Upper lobe of left lung (tissue), 6 donors: ENCODE results near the gene NIN. TPM values are rescaled to one million over a fixed set of nuclear protein-coding genes. Genes with fewer than 3 reads are reported as not detected.

Experiments
- ATAC-seq, 2 donors: fragments of 200-7000 bp; cut with Tn5 transposase; one replicate each; pipeline ENCODE4 v1.9.1; 2022; ENCODE audit warnings: mild to moderate bottlenecking in 2 of 2, moderate library complexity in 2 of 2; ENCODE audit not compliant: low FRiP score in 2 of 2
- DNase-seq, 2 donors: peaks; one replicate each; pipeline ENCODE4 v3.0.0-alpha.2; 2019 to 2020
- H3K27ac ChIP-seq, 4 donors: fragments of 200-600 bp; sonication (generic); one replicate each; pipeline ENCODE4 v1.5.1; 2016 to 2019
- H3K27me3 ChIP-seq, 4 donors: fragments of 200-600 bp; sonication (generic); one replicate each; pipeline ENCODE4 v1.5.1; 2017 to 2019
- H3K36me3 ChIP-seq, 4 donors: fragments of 200-600 bp; sonication (generic); one replicate each; pipeline ENCODE4 v1.5.1; 2016 to 2019
- H3K4me1 ChIP-seq, 4 donors: fragments of 200-600 bp; sonication (generic); one replicate each; pipeline ENCODE4 v1.5.1; 2018 to 2019
- H3K4me3 ChIP-seq, 4 donors: fragments of 200-600 bp; sonication (generic); one replicate each; pipeline ENCODE4 v1.5.1; 2017 to 2019; ENCODE audit warnings: mild to moderate bottlenecking in 2 of 4, moderate library complexity in 1 of 4
- H3K9me3 ChIP-seq, 4 donors: fragments of 200-600 bp; sonication (generic); one replicate each; pipeline ENCODE4 v1.5.1; 2018 to 2019
- CTCF ChIP-seq, 6 experiments: fragments of 450-650 bp in 4 of 6; fragments of 200-600 bp in 2 of 6; sonication (generic) in 2 of 6; IDR thresholded peaks; one replicate each; pipeline ENCODE4 v1.5.1; 2016 to 2019; ENCODE audit warnings: antibody characterized with exemption in 6 of 6
- EP300 ChIP-seq, 4 donors: sonication (generic); formaldehyde crosslinking; IDR thresholded peaks; one replicate each; pipeline ENCODE4 v1.5.1; 2017; ENCODE audit warnings: antibody characterized with exemption in 4 of 4, control low read depth in 2 of 4
- POLR2A ChIP-seq, 4 donors: fragments of 450-650 bp; IDR thresholded peaks; one replicate each; pipeline ENCODE4 v1.5.1; 2016 to 2017; ENCODE audit warnings: antibody characterized with exemption in 4 of 4, mild to moderate bottlenecking in 2 of 4
- POLR2AphosphoS5 ChIP-seq, 2 donors: sonication (generic); formaldehyde crosslinking; IDR thresholded peaks; one replicate each; pipeline ENCODE4 v1.5.1; 2017; ENCODE audit warnings: antibody characterized with exemption in 2 of 2
- WGBS, 2 donors: methylation state at CpG; one replicate each; pipeline ENCODE4 v1.1.5; 2017 to 2018; 5-methylcytosine and 5-hydroxymethylcytosine counted together
- total RNA-seq, 6 donors: library from RNA; depleted of rRNA in 4 of 6; stranded (reverse); fragments of >200 nt in 4 of 6; gene quantifications; one replicate each; pipeline versions ENCODE4 v1.1.0 to v1.2.1, GENCODE V29; 2016 to 2021
- donor health status: DM: no; HTN: no; CAD: no; lungs with moderate emphysema.
- donor health status: DM: no; HTN: yes; CAD: no; lungs with severe emphysema.

The NIN gene
- total RNA-seq, 6 donors from 2014 or later: 24.8 to 50.3 (median 42.2) TPM

GRCh38 chr14:50806241-50806933 lies 24.6 kb downstream of the NIN start:
- 84 to 87% methylated on average over 3 of the region's 3 CpGs for whole genome bisulfite sequencing, 2 donors

GRCh38 chr14:50805396-50805795 lies 25.6 kb downstream of the NIN start:
- TF ChIP-seq CTCF (IDR thresholded peaks at IDR 0.05) (no peak), POLR2AphosphoS5 (IDR thresholded peaks at IDR 0.05) (no peak), POLR2A (IDR thresholded peaks at IDR 0.05) (no peak), EP300 (IDR thresholded peaks at IDR 0.05) (no peak)
- ATAC-seq (no peak), DNase-seq (no peak)
- Histone ChIP-seq H3K27ac (no peak overlapping the region), H3K9me3 (no peaks in the 10 kb centered on the region), H3K27me3 (no peaks in the 10 kb centered on the region), H3K4me1 (peaks cover 4 to 6% (median 5%) of the 10 kb centered on the region in 4 donors), H3K36me3 (peaks cover 0 to 13% (median 0%) of the 10 kb centered on the region in 4 donors), H3K4me3 (no peak overlapping the region)
- 93 to 97% methylated on average over 3 of the region's 3 CpGs for WGBS, 2 donors

More at GRCh38 chr14:50806241-50806933, 24.6 kb downstream of the NIN start:
- ATAC-seq (no peak), DNase-seq (no peak)
- peaks cover 0 to 13% (median 0%) of the 10 kb centered on the region in 4 donors for H3K36me3 ChIP-seq
- no peak overlapping the region for H3K27ac ChIP-seq
- H3K27me3 ChIP-seq: no peaks in the 10 kb centered on the region
- no peak overlapping the region for H3K4me3 ChIP-seq
- no peak for TF ChIP-seq CTCF (IDR thresholded peaks at IDR 0.05)
- TF ChIP-seq POLR2AphosphoS5 (IDR thresholded peaks at IDR 0.05): no peak
- no peak for TF ChIP-seq POLR2A (IDR thresholded peaks at IDR 0.05)
- TF ChIP-seq EP300 (IDR thresholded peaks at IDR 0.05): no peak
- peaks cover 4 to 5% (median 5%) of the 10 kb centered on the region in 4 donors for H3K4me1 ChIP-seq
- no peaks in the 10 kb centered on the region for H3K9me3 ChIP-seq

GRCh38 chr14:50804181-50804721 lies 26.7 kb downstream of the NIN start:
- H3K27ac ChIP-seq: peak overlapping the region in 3 of 4 donors; percentile 1 to 51 (median 9)
- peaks cover 4 to 6% (median 5%) of the 10 kb centered on the region in 4 donors for H3K4me1 ChIP-seq
- H3K4me3 ChIP-seq: no peak overlapping the region
- ATAC-seq (peak in 1 of 2 donors; percentile 91), DNase-seq (no peak)
- no peaks in the 10 kb centered on the region for H3K9me3 ChIP-seq
- H3K27me3 ChIP-seq: no peaks in the 10 kb centered on the region
- TF ChIP-seq POLR2A (IDR thresholded peaks at IDR 0.05): no peak
- TF ChIP-seq EP300 (IDR thresholded peaks at IDR 0.05): no peak
- TF ChIP-seq POLR2AphosphoS5 (IDR thresholded peaks at IDR 0.05): no peak
- no peak for TF ChIP-seq CTCF (IDR thresholded peaks at IDR 0.05)
- H3K36me3 ChIP-seq: peaks cover 0 to 13% (median 0%) of the 10 kb centered on the region in 4 donors
- WGBS, 2 donors: 58 to 77% methylated on average over 5 of the region's 5 CpGs

GRCh38 chr14:50801706-50802105 lies 29.3 kb downstream of the NIN start:
- ATAC-seq: no peak
- Histone ChIP-seq H3K4me1 (peaks cover 4 to 6% (median 5%) of the 10 kb centered on the region in 4 donors), H3K36me3 (peaks cover 0 to 18% (median 0%) of the 10 kb centered on the region in 4 donors), H3K9me3 (no peaks in the 10 kb centered on the region), H3K27ac (no peak overlapping the region), H3K4me3 (no peak overlapping the region), H3K27me3 (no peaks in the 10 kb centered on the region)
- DNase-seq: no peak
- TF ChIP-seq EP300 (IDR thresholded peaks at IDR 0.05) (no peak), POLR2A (IDR thresholded peaks at IDR 0.05) (no peak), CTCF (IDR thresholded peaks at IDR 0.05) (no peak), POLR2AphosphoS5 (IDR thresholded peaks at IDR 0.05) (no peak)
- 79 to 89% methylated on average over 1 of the region's 1 CpG for WGBS, 2 donors
